HG02588 (cell line): ENCODE data around the gene CFC1.
"Not testable (repeated sequence)": the region's sequence is repeated elsewhere in the genome, so short reads cannot be mapped to it uniquely, and the experiment has no call there.

Source experiments
- ATAC-seq: cut with Tn5 transposase; IDR thresholded peaks from one replicate; pipeline ENCODE4 v1.9.1; 2021; ENCODE audit warnings: mild to moderate bottlenecking, moderate library complexity; ENCODE audit not compliant: unreplicated experiment

The CFC1 gene

GRCh38 chr2:130583582-130583981, 15.8 kb downstream of the CFC1 start:
- ATAC-seq: not testable (repeated sequence)

GRCh38 chr2:130582970-130583369, 16.4 kb downstream of the CFC1 start:
- not testable (repeated sequence) for ATAC-seq

- not testable (repeated sequence) for ATAC-seq
These were observed 17.9 kb downstream of the CFC1 start for GRCh38 chr2:130581491-130581890.

- not testable (repeated sequence) for ATAC-seq
These were observed 20.3 kb downstream of the CFC1 start for GRCh38 chr2:130579121-130579520.

- ATAC-seq: not testable (repeated sequence)
These were observed 21.8 kb downstream of the CFC1 start for GRCh38 chr2:130577559-130577958.

GRCh38 chr2:130576209-130576784, 23.1 kb downstream of the CFC1 start:
- not testable (repeated sequence) for ATAC-seq

GRCh38 chr2:130574230-130574629, 25.1 kb downstream of the CFC1 start:
- not testable (repeated sequence) for ATAC-seq

- not testable (repeated sequence) for ATAC-seq
These were observed 27.4 kb downstream of the CFC1 start for GRCh38 chr2:130571929-130572328.

GRCh38 chr2:130566165-130566564, 33.2 kb downstream of the CFC1 start:
- not testable (repeated sequence) for ATAC-seq

- not testable (repeated sequence) for ATAC-seq
These were observed 42.9 kb downstream of the CFC1 start for GRCh38 chr2:130556441-130556840.

GRCh38 chr2:130554178-130554577, 45.2 kb downstream of the CFC1 start:
- not testable (repeated sequence) for ATAC-seq

- not testable (repeated sequence) for ATAC-seq
These were observed 49.9 kb downstream of the CFC1 start for GRCh38 chr2:130549475-130549874.

- not testable (repeated sequence) for ATAC-seq
These were observed 51.0 kb downstream of the CFC1 start for GRCh38 chr2:130548418-130548817.

GRCh38 chr2:130544978-130545377, 54.4 kb downstream of the CFC1 start:
- ATAC-seq: not testable (repeated sequence)

GRCh38 chr2:130543785-130544528, 55.4 kb downstream of the CFC1 start:
- ATAC-seq: not testable (repeated sequence)

GRCh38 chr2:130542789-130543188, 56.6 kb downstream of the CFC1 start:
- not testable (repeated sequence) for ATAC-seq
